ENCODE measurements around the gene C2CD2. TPM values are rescaled to one million over a fixed set of nuclear protein-coding genes. Genes with fewer than 3 reads are reported as not detected.

C2CD2 gene
- total RNA-seq, 1 donor from 2014 or later: 23.8 TPM

DNA sequence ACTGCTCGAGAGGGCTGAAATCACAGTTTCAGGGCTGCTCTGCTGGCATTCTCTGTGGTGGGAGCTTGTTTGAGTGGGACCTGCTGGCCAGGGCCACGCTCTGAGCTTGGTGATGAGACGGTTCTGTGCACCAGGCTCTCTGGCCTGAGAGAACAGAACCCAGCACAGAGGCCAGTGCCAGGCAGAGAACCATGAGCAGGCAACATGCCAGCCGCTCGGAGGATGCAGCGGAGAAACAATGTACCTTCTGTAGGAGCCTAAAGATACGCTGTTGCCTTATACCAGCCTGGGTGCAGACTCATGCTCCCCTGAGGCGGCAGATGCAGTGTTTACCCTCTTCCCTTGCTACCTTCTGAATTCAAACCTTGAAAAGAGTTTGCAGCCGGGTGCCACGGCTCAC lies 10.0 kb downstream of the C2CD2 start:
- Histone ChIP-seq H3K4me3 (no peak overlapping the region), H3K36me3 (peaks cover 20% of the 10 kb centered on the region), H3K4me1 (peaks cover 16% of the 10 kb centered on the region), H3K9me3 (no peaks in the 10 kb centered on the region), H3K27me3 (ENCODE audit: low read depth) (no peaks in the 10 kb centered on the region), H3K27ac (no peak overlapping the region)
- no peak for ATAC-seq
- intact Hi-C loops (cut with DNase I): no loop called here
- no peak for DNase-seq
- TF ChIP-seq, protein P1, sequence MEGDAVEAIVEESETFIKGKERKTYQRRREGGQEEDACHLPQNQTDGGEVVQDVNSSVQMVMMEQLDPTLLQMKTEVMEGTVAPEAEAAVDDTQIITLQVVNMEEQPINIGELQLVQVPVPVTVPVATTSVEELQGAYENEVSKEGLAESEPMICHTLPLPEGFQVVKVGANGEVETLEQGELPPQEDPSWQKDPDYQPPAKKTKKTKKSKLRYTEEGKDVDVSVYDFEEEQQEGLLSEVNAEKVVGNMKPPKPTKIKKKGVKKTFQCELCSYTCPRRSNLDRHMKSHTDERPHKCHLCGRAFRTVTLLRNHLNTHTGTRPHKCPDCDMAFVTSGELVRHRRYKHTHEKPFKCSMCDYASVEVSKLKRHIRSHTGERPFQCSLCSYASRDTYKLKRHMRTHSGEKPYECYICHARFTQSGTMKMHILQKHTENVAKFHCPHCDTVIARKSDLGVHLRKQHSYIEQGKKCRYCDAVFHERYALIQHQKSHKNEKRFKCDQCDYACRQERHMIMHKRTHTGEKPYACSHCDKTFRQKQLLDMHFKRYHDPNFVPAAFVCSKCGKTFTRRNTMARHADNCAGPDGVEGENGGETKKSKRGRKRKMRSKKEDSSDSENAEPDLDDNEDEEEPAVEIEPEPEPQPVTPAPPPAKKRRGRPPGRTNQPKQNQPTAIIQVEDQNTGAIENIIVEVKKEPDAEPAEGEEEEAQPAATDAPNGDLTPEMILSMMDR (IDR thresholded peaks at IDR 0.05): no peak

DNA sequence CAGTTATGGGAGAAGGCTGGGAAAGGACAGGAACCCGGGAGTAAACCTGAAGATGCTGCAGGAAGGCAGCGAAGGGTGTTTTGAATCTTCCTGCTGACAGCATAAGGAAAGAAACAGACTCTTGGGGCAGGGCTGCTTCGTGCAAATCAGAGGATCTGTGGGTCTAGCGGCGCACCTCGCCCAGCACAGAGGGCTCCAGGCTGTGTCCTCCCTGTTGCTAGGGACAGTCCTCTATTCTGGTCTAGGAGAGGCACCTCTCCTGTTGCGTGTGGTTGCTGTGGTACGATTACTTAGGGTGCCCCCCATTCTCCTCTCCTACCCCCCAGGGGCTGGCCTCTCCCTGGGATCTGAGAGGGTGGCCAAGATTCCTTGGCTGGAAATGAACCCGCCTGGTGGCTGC lies 11.4 kb downstream of the C2CD2 start:
- Histone ChIP-seq H3K9me3 (no peaks in the 10 kb centered on the region), H3K4me1 (peaks cover 3% of the 10 kb centered on the region), H3K27me3 (ENCODE audit: low read depth) (no peaks in the 10 kb centered on the region), H3K36me3 (peaks cover 20% of the 10 kb centered on the region), H3K4me3 (no peak overlapping the region), H3K27ac (no peak overlapping the region)
- no peak for DNase-seq
- intact Hi-C loops (cut with DNase I): no loop called here
- TF ChIP-seq, protein P1 (IDR thresholded peaks at IDR 0.05): no peak
- no peak for ATAC-seq

DNA sequence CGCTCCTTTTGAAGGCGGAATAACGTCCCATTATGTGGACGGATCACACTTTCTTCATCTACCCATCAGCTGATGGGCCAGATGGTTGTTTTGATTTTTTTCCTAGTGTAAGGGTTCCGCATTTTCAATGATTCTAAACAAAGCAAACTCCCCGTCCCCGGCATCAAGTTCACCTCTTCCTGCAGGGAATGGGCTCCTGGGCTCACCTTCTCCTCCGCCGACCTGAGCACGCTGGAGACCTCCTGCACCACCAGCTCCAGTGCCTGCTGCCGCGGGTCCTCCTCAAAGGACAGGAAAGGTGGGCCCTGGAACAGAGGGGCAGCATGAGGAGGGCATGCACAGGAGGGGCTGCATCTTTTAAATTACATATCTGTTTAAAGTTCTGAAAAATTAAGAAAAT lies 11.9 kb downstream of the C2CD2 start:
- Histone ChIP-seq H3K9me3 (no peaks in the 10 kb centered on the region), H3K36me3 (peaks cover 20% of the 10 kb centered on the region), H3K27ac (no peak overlapping the region), H3K4me3 (no peak overlapping the region), H3K4me1 (no peaks in the 10 kb centered on the region), H3K27me3 (ENCODE audit: low read depth) (no peaks in the 10 kb centered on the region)
- TF ChIP-seq, protein P1 (IDR thresholded peaks at IDR 0.05): no peak
- ATAC-seq (no peak), DNase-seq (no peak)
- intact Hi-C loops (cut with DNase I): no loop called here

DNA sequence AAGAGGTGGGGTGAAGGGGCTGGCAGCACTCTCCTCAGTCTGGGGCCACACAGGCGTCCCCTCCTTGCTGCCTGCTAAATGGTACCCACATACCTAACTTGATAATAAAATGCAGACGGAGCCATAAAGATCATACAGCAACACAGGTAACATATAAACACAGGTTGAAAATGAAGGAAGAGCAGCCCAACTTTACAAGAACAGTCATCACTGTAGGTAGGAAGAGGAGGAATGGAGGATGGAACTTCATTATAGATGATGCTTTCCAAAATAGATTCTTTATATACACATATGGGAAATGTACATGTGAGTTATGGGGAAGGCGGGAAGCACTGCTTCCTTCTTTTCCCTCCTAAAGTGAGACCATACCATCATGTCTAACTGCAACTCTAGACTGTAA lies 13.4 kb downstream of the C2CD2 start:
- Histone ChIP-seq H3K4me3 (no peak overlapping the region), H3K27ac (no peak overlapping the region), H3K9me3 (no peaks in the 10 kb centered on the region), H3K27me3 (ENCODE audit: low read depth) (no peaks in the 10 kb centered on the region), H3K4me1 (no peaks in the 10 kb centered on the region), H3K36me3 (peaks cover 20% of the 10 kb centered on the region)
- intact Hi-C loops (cut with DNase I): no loop called here
- TF ChIP-seq, protein P1 (IDR thresholded peaks at IDR 0.05): no peak
- ATAC-seq (no peak), DNase-seq (no peak)

DNA sequence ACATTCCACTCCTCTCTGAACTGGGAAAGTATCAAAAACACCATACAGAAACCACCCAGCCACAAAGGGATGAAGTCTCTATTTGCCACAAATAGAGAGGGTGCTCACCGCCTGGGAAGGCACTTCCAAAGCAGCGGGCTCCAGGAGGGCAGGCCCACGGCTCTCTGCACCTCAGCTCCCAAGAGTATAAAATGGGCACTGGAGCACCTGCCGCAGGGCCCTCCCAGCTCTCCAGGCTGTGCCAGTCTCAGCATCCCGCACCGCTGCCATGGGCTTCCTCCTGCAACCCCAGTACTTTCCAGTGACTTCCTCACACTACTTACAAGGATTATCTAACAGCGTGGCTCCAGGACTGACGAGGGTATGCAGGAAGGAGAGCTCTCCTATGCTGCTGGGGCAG lies 14.4 kb downstream of the C2CD2 start:
- TF ChIP-seq, protein P1 (IDR thresholded peaks at IDR 0.05): no peak
- DNase-seq: no peak
- H3K4me1 ChIP-seq: peaks cover 2% of the 10 kb centered on the region
- ATAC-seq: no peak
- H3K4me3 ChIP-seq: no peak overlapping the region
- H3K27ac ChIP-seq: no peak overlapping the region
- no peaks in the 10 kb centered on the region for H3K27me3 ChIP-seq (ENCODE audit: low read depth)
- peaks cover 20% of the 10 kb centered on the region for H3K36me3 ChIP-seq
- intact Hi-C loops (cut with DNase I): no loop called here
- no peaks in the 10 kb centered on the region for H3K9me3 ChIP-seq
